Measurements from ENCODE around the gene PRR3.

Gene PRR3

DNA sequence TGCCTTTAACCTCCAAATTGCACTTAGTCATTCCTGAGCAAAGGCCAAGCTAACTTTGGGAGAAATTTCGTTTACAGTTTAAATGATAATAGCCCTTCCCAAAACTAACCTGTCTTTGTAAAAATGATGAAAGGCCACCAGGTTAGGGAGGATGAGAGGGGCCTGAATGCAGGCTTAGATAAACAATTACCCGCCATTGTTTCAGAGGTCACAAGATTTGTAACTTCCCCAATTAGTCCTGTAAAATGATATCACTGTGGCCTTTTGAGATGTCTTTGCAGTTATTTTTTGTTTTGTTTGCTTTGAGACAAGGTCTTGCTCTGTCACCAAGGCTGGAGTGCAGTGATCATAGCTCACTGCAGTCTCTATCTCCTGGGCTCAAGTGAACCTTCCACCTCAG is 27.1 kb upstream of the PRR3 start:
- no peak for DNase-seq
- in situ Hi-C loops (cut with HindIII; ENCODE audit: low pct_ligation_motif_present, low pct_unique_long_range_greater_than_20kb, low sequenced_read_pairs), result no loop called here

DNA sequence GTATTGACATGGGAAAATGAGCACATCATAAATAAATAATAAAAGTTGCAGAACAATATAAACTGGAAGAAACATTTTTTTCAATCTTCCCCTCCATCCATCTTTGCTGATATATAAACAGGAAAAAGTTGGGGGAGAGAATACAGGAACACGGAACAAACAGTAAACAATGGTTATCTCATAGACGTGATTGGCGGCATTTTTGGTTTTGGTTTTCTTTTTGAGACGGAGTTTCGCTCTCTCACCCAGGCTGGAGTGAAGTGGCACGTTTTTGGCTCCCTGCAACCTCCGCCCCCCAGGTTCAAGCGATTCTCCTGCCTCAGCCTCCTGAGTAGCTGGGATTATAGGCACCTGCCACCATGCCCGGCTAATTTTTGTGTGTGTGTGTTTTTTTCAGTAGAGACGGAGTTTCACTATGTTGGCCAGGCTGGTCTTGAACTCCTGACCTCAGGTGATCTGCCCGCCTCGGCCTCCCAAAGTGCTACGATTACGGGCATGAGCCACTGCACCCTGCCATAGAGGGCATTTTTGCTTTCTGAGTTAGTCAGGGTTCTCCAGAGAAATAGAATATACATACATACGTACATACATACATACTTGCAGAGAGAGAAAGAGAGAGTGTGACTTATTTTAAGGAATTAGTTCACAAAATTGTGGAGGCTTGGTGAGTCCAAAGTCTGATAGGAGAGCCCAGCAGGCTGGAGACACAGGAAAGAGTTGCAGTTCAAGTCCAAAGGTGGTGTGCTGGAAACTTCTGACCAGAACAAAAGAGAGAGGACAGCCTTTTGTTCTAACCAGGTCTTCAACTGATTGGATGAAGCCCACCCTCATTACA is 23.4 kb upstream of the PRR3 start:
- no peak for DNase-seq
- in situ Hi-C loops (cut with HindIII; ENCODE audit: low pct_ligation_motif_present, low pct_unique_long_range_greater_than_20kb, low sequenced_read_pairs), result no loop called here

DNA sequence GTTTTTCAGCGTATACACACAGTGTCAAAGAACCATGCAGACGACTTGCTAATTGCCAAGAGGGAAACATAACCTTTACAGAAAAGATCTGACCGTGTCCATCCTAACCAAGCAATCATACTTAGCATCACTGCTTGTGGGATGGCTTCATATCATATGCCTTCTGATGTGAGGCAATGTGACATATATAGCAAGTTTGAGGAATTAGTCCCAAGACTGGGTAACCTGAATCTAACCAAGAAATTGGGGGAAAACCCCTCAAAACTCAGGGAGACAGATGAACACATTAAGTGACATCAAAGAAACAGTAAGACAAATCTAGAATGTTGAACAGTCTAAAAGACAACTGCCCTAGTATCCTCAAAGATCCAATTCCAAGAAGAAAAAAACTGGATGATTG is 19.2 kb upstream of the PRR3 start:
- no peak for DNase-seq
- in situ Hi-C loops (cut with HindIII; ENCODE audit: low pct_ligation_motif_present, low pct_unique_long_range_greater_than_20kb, low sequenced_read_pairs), result no loop called here

DNA sequence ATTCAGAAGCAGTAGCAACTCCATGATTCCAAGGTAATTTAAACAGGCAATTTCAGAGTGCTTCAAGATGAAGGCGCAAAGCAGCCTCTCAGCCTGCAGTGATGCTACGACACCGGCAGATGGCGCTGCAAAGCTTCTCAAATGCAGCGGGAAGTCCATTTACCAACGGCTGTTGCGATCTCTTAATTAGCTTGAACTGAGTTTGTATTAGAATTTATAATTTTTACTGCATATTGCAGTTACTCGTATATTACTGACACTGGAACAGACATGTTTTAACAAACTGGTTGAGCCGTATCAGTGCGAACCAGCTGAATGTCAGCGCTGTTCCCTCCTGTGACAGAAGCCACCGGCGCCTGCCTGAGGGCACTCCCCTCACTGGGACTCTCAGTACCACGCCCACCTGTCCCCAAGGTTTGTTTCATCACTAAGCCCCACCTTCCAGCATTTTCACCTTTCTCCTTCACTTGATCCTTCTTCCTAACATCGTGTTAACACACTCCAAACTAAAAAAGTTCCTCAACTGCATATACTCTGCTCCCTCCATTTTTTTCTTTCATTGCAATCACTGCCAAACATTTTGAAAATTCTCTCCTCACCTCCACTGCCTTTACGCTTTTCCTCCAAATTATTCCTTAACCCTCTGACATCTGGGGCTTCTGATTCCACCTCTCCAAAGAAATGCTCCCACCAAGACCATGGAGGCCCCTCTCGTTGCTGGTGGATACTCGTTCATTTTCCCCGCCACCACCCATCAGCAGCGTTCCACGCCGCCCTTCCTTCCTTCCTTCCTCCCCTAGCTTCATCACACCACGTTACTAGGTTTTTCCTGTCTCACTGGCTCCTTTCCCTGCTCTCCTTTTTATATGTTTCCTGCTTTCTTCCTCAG is 15.3 kb upstream of the PRR3 start:
- in situ Hi-C loops (cut with HindIII; ENCODE audit: low pct_ligation_motif_present, low pct_unique_long_range_greater_than_20kb, low sequenced_read_pairs), result no loop called here
- DNase-seq, result peak; percentile 75

DNA sequence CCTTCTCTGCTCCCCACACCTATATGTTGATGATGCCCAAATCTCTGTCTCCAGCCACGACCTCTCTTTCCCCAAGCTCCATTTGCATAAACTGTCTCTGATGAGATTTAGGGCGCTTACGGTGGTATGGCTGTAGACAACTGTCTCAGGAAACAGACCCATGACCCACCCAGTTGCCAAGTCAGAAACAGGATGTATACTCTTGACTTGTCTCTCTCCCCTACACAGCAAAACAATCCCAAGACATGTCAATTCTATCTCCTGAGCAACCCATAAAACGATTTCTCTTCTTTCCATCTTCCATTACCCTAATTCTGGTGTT is 14.7 kb upstream of the PRR3 start:
- no peak for DNase-seq
- in situ Hi-C loops (cut with HindIII; ENCODE audit: low pct_ligation_motif_present, low pct_unique_long_range_greater_than_20kb, low sequenced_read_pairs), result no loop called here

DNA sequence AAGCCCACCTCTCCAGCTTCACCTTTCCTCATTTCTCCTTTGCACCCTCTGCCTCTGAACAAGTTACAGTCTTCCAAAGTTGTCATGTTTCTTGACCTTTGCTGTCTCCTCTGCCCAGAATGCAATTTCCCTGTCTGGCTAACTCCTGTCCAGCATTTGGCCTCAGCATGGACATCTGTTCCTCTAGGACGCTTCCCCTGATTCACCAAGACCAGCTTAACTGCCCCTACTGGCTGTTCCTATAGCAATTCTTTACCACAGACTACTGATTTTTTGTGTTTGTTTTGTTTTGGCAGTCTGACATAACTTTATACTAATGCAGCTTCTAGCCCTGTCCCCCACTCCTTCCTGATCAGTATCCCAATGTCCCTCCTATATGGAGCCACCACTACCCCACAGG is 14.2 kb upstream of the PRR3 start:
- in situ Hi-C loops (cut with HindIII; ENCODE audit: low pct_ligation_motif_present, low pct_unique_long_range_greater_than_20kb, low sequenced_read_pairs), result no loop called here
- no peak for DNase-seq

DNA sequence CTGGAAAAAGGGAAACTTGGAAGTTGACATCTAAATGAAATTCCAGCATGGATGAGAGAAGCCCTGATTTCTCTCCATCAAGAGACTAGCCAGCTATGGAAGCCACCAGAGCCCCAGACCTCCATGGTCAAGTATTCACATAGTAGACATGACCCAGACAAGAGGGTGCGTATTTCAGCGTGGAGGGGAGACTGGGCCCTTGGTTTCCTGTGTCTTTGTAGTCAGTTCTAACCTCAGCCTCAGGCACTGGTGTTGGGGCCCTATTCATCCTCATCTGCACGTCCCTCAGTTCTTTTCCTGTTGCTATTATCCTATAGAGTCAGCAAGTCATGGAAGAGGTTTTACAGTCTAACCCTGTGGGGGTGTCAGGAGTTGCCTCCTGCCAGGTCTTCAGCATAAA is 13.3 kb upstream of the PRR3 start:
- no peak for DNase-seq
- in situ Hi-C loops (cut with HindIII; ENCODE audit: low pct_ligation_motif_present, low pct_unique_long_range_greater_than_20kb, low sequenced_read_pairs), result no loop called here

DNA sequence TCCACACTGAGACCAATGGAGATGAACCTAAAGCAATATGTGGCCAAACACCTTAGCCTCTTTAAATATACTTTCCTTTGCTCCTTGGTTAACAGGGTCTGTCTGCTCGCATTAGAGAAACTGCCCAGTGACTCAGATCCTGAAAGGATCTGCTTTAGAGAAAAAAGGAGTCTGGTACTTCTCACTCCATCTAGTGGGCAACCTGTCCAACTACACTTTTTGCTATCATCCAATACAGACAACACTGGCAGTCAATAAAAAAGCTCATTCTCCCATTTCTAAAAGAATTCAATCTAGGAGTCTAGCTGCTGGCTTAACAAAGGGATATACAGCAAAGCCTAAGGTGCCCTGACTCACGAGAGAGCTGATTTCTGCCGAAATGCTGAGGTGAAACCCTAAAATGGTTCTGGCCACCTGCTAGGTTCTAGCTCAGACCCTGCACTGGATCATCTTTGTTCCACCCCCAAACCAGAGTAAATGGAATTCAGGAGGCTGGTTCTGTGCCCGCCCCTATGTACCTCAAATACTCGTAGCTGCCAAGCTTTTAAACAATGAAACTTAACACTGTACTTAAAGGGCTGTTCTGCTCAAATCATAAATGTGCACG is 12.3 kb upstream of the PRR3 start:
- in situ Hi-C loops (cut with HindIII; ENCODE audit: low pct_ligation_motif_present, low pct_unique_long_range_greater_than_20kb, low sequenced_read_pairs), result no loop called here
- DNase-seq, result peak; percentile 64

DNA sequence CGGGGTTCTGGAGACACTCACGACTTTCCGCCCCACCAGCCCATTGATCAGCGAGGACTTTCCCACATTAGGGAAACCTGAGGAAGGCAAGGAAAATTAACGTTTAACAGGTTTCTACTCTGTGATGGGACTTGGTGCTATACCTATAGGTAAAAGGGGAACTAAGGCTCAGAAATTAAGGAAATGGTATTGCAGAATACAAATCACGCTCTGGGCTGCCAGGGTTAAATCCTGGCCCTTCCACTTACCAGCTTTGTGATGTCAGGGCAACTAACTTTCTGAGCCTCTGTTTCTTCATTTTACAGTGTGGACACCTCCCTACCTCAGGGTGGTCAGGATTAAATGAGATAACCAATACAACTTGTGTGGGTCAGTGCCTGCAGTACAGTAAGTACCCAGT is 9.6 kb upstream of the PRR3 start:
- in situ Hi-C loops (cut with HindIII; ENCODE audit: low pct_ligation_motif_present, low pct_unique_long_range_greater_than_20kb, low sequenced_read_pairs), result no loop called here
- no peak for DNase-seq

DNA sequence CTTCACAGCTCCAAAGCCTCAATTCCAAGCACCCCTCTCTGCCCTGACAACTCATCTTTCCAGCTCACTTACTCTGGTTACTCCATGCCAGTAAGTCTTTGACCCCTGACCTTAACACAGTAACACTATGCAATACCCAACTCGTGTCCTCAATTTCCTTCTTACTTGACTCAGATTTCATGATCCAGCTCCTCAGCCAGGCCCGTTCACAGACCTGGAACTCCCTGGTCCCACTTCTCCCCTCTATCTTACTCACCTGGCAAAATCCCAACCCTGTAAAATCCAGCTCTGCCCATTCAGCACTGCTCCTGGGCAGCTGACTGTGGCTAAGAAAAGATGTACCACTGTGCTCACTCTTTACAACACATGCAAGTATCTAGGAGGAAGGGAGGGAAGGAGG is 8.7 kb upstream of the PRR3 start:
- in situ Hi-C loops (cut with HindIII; ENCODE audit: low pct_ligation_motif_present, low pct_unique_long_range_greater_than_20kb, low sequenced_read_pairs), result no loop called here
- peak; percentile 27 for DNase-seq

DNA sequence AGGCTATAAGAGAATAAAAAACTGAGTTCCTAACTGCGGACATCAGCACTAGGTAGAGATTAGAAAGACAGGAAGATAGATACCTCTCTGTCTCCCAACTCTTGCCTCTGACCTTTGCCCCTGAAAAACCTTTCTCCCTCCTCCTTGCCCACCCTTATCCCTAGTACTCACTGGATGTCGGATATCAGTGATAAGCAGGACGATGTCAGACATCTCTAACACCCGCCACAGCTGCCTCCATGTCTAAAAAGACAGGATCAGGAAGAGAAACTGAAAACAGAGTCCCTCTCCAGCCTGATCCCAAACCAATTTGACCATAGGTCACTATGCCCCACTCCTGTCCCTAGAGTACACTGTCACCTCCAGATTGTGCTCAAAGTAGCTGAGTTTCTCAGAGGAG is 2.7 kb upstream of the PRR3 start:
- no peak for DNase-seq
- in situ Hi-C loops (cut with HindIII; ENCODE audit: low pct_ligation_motif_present, low pct_unique_long_range_greater_than_20kb, low sequenced_read_pairs), result no loop called here

DNA sequence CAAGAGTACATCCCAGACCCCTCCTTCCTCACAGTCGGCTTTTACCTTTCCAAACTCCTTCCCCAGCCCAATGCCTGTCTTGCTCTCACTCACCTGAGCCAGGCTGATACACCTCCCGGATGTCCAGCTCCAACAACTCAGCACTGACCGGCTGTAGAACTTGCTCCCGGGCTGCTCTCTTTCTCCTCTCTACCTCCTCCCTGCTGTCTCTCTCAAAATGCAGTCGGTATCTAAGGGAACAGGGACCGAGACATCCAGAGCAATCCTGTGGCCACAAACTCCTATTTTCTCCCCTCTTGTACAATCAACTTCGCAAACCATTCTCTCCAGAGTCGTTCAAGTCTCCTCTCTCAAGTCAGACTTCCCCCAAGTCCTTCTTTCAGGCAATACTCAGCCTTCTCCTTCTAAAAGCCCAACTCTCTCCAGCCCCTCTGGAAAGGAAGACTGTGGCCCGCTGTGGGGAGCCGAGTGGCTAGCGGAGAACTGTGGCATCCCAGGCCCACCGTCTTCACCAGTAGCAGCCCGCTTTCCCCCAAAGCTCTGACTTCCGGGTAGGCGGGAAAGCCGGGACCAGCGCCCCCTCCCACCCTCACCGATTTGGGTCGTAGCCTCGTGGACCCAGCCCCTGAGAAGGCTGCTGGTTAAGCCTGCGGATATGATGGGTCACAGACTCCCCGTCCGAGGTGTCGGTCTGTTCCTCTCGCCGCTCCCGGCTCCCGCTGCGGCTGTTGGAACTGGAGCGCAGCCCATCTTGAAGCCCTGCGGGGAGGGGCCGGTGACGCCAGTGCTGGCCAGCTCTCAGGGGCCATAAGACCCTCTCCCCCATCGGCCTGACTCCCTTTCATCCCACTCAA is 1.9 kb upstream of the PRR3 start:
- no peak for DNase-seq
- in situ Hi-C loops (cut with HindIII; ENCODE audit: low pct_ligation_motif_present, low pct_unique_long_range_greater_than_20kb, low sequenced_read_pairs), result no loop called here

DNA sequence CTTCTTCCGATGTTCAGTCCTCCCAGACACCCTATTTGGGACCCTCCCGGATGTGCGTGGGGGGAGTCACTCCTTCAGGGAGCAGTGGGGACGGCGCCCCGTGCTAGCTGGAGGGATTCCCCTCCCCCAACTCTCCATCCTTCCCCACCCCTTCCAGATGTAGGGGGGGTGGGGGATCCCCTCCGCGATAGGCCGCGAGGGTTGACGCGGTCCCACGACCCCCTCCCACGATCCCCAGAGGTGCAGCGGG is 1.4 kb upstream of the PRR3 start:
- no peak for DNase-seq
- in situ Hi-C loops (cut with HindIII; ENCODE audit: low pct_ligation_motif_present, low pct_unique_long_range_greater_than_20kb, low sequenced_read_pairs), result no loop called here

DNA sequence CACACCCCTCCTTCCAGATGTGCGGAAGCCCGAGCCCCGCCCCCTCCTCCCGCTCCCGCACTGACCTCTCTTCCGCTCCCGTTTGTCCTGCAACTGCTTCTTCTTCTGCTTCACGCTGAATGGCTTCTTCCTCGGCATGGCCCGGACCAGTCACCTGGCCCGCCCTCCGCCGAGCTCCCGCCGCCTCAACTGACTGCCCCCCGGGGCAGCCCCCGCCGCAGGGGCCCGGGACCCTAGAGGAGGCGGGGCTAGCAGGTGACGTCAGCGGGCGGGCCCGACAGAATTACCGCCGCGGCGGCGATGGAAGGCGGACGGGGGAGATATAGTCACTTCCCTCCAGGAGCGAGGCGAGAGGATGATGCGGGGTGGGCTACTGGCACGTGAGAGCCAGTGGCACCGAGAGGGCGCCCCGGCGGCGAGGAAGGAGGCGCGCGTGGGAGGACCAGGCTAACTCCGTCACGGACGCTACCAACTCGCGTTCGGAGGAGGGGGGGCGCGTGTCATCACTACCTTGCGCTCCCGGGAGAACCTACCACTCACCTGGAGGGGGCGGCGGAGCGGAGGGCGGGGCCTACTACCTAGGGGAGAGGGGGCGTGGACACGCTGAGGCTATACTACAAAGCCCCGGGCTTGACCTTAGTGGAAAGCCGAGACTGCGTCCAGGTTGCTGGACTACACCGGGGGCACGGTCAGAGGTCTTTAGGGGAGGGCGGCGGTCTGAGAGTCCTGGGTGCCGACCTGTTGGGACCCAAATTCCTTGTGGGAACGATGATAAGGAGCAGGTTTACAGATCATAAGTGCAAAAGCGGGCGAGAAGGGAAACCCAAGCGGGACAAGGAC is 809 bp upstream of the PRR3 start, which contains the start of gene GNL1:
GNL1 (minus strand) TSS at position 424 of the 840 bp plus-strand sequence; CDS start at position 138, 286 bp downstream.
- in situ Hi-C loops (cut with HindIII; ENCODE audit: low pct_ligation_motif_present, low pct_unique_long_range_greater_than_20kb, low sequenced_read_pairs), result no loop called here

DNA sequence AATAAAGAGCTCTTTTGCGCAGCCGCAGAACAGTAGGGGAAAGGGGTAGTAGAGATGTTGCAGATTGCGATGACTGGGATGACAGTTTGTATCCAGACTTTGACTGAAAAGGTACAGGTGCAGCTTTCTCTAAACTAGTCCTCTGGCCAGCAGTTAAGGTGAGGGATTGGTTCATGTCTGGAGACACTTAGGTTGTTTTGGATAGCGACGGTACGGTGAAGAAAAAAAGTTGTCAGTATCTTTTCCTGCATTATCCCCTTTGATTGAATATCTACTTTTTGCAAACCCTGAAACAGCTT is 537 bp downstream of the PRR3 start:
- in situ Hi-C loops (cut with HindIII; ENCODE audit: low pct_ligation_motif_present, low pct_unique_long_range_greater_than_20kb, low sequenced_read_pairs), result no loop called here
- no peak for DNase-seq

More for the DNA sequence above, 809 bp upstream of the PRR3 start, which contains the start of gene GNL1:
- DNase-seq, result peak; percentile 85

DNA sequence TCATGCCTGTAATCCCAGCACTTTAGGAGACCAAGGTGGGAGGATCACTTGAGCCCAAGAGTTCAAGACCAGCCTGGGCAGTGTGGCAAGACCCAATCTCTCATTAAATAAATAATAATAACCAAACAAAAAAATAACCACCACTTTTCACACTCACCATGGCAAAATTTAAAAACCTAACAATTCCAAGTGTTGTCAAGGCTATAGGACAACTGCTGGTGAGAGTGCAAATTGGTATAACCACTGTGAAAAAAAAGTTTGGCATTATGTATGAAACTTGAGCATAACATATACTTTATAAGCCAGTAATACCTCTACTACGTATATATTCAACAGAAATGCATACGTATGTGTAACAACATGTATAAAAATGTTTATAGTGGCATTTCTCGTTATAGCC is 3.8 kb downstream of the PRR3 start:
- in situ Hi-C loops (cut with HindIII; ENCODE audit: low pct_ligation_motif_present, low pct_unique_long_range_greater_than_20kb, low sequenced_read_pairs), result no loop called here
- no peak for DNase-seq

DNA sequence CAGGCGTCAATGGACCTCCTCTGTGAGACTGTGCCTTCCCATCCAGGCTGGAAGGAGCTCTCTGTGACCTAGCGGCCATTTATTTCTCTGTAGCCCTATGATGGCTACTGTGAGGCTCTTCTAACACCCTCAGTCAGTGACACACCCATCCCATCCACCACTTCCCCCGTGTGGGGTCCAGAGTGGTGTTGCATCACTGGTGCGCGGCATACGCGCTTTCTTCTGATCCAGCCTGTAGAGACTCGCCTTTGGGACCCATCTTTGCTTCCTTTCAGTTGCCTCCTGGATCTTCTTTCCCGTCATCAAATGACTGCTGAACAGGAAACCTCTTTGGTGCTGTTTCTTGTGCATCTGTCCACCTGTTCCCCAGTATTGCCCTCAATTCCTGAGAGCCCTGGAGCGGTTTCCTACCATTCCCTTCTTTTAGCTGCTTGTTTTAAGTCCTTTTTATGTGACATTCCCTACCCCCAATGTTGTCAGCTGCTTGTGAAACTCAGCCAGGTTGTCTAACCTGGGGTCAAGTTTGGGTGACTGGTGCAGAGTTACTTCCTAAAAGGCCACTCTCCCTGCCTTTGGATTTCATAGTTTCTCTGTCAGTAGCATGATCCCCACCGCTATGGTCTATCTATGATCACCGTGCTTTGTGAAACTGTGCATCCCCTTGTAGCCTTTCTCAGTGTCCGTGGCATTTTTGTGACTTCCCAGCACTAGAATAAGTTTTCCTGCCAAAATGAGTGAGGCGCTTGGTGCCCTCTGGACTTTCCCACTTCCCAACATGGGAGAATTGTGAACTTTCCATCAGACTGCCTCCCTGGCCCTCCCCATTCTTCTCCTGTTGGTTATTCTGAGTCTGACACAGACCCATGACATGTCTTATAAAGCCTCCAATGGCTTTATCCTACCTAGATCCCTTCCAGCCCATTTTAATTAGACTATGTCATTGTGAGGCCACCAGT is 5.7 kb downstream of the PRR3 start:
- in situ Hi-C loops (cut with HindIII; ENCODE audit: low pct_ligation_motif_present, low pct_unique_long_range_greater_than_20kb, low sequenced_read_pairs), result no loop called here
- no peak for DNase-seq
